Body of pancreas (tissue), 4 donors: ENCODE results near the gene TMEM101.

Source experiments
- CTCF ChIP-seq, 7 experiments: fragments of 450-650 bp in 4 of 7; fragments of 200-600 bp in 3 of 7; sonication (generic) in 3 of 7; IDR thresholded peaks; one replicate each; pipeline ENCODE4 v1.5.1; 2016 to 2019; ENCODE audit warnings: antibody characterized with exemption in 7 of 7
- POLR2A ChIP-seq, 3 donors: fragments of 450-650 bp; IDR thresholded peaks; one replicate each; pipeline ENCODE4 v1.6.1; 2016; ENCODE audit warnings: antibody characterized with exemption in 3 of 3, mild to moderate bottlenecking in 2 of 3

GRCh38 chr17:43987131-43988021 lies 27.4 kb downstream of the TMEM101 start:
- no peak for TF ChIP-seq POLR2A (IDR thresholded peaks at IDR 0.05)
- TF ChIP-seq CTCF (IDR thresholded peaks at IDR 0.05) = no peak
